ENCODE data around the gene ZNF275. TPM values are rescaled to one million over a fixed set of nuclear protein-coding genes. Genes with fewer than 3 reads are reported as not detected.

The ZNF275 gene
- total and polyA plus RNA-seq, 12 donors, result 2.3 to 10.1 (median 7.2) TPM

DNA sequence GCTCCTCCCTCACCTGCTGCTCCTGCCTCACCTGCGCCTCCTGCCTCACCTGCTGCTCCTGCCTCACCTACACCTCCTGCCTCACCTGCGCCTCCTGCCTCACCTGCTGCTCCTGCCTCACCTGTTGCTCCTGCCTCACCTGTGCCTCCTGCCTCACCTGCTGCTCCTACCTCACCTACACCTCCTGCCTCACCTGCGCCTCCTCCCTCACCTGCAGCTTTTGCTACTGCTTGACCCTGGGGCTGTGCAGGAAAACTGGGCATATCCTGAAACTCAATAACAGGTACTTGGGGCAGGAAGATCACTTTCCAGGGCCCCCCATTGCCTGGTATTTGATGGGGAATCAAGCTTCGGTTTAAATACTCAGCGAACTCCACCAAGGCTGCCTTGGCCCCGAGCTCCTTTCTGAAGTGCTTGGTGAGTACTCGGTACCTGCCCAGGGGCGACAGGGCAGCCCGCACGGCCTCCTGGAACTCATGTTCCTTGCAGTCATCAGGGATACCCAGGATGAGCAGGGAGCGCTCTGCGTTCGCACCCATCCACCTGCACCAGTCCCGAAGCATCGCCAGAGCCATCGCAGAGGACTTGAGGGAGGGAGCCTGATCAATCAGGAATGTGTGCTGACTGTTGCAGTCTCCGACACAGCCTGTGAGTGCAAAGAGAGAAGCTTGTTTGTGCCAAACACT lies 64.5 kb downstream of the ZNF275 start:
- Histone ChIP-seq H3K27me3 (no peaks in the 10 kb centered on the region), H3K9me3 (peaks cover 0 to 11% (median 0%) of the 10 kb centered on the region in 11 donors), H3K36me3 (no peaks in the 10 kb centered on the region), H3K4me1 (no peaks in the 10 kb centered on the region), H3K27ac (no peak overlapping the region), H3K4me3 (no peak overlapping the region)
- intact Hi-C loops (cut with DNase I), result loop anchor here in 1 of 10 donors (10.0 kb wide), 1 partner anchor 106 kb away; no protein-coding TSS in a partner anchor
- ATAC-seq, result no peak
- WGBS, 2 donors, result 83 to 88% methylated on average over 16 to 17 of the region's 17 CpGs
- TF ChIP-seq, protein P1, sequence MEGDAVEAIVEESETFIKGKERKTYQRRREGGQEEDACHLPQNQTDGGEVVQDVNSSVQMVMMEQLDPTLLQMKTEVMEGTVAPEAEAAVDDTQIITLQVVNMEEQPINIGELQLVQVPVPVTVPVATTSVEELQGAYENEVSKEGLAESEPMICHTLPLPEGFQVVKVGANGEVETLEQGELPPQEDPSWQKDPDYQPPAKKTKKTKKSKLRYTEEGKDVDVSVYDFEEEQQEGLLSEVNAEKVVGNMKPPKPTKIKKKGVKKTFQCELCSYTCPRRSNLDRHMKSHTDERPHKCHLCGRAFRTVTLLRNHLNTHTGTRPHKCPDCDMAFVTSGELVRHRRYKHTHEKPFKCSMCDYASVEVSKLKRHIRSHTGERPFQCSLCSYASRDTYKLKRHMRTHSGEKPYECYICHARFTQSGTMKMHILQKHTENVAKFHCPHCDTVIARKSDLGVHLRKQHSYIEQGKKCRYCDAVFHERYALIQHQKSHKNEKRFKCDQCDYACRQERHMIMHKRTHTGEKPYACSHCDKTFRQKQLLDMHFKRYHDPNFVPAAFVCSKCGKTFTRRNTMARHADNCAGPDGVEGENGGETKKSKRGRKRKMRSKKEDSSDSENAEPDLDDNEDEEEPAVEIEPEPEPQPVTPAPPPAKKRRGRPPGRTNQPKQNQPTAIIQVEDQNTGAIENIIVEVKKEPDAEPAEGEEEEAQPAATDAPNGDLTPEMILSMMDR (IDR thresholded peaks at IDR 0.05), result no peak
- DNase-seq, result no peak

DNA sequence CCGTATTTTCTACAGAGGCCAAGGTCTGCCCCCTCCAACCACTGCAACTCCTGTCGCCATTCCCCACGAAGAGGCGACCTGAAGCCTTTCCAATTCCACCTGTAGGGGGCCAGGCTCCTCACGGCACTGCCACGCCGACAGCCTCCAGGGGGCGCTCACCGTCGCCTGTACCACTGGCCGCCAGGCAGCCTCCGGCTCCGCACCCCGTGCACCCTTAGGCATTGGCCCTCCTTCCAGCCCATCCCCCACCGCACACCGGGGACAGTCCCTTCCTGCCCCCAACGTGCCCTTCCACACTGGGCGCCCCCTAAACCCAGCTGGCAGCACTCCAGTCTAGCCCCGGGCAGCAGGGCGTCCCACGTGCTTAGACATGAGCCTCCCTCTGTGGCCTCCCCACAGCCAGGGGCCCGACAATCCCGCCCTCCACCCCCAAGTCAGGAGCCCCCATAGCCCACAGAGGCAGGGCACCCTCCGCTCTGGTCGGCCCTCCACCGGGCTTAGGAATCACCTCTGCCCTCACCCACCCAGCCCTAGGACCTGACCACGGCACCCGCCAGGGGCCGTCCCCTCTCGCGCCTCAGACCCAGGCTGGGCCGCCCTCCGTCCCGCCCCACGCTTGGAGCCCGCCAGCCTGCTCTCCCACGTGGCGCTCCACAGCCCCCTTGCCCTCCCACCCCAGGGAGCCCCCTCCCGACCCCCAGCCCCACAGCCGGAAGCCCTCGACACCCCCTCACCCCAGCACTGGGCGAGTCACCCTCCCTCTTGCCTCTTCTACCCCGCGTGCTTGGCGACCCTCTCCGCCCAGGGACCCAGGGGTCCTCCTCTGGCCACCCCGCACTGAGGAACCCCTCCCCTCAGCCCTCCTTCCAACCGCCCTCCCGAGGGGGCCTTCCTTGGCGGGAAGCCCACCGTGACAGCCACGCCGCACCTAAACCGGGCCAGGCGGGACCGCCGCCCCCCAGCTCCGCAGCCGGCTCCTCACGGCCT lies 66.5 kb downstream of the ZNF275 start:
- H3K9me3 ChIP-seq, result peaks cover 0 to 11% (median 0%) of the 10 kb centered on the region in 11 donors
- no peak overlapping the region for H3K27ac ChIP-seq
- no peaks in the 10 kb centered on the region for H3K27me3 ChIP-seq
- DNase-seq (peak in 1 of 2 donors; percentile 53), ATAC-seq (peak in 3 of 8 donors; percentile 47 to 52 (median 47))
- H3K4me3 ChIP-seq, result no peak overlapping the region
- H3K4me1 ChIP-seq, result no peaks in the 10 kb centered on the region
- 62 to 74% methylated on average over 31 to 60 of the region's 60 CpGs for WGBS, 2 donors
- intact Hi-C loops (cut with DNase I), result no loop called here
- no peaks in the 10 kb centered on the region for H3K36me3 ChIP-seq
- TF ChIP-seq, protein P1 (IDR thresholded peaks at IDR 0.05), result peak; percentile 22 to 75 (median 56)

DNA sequence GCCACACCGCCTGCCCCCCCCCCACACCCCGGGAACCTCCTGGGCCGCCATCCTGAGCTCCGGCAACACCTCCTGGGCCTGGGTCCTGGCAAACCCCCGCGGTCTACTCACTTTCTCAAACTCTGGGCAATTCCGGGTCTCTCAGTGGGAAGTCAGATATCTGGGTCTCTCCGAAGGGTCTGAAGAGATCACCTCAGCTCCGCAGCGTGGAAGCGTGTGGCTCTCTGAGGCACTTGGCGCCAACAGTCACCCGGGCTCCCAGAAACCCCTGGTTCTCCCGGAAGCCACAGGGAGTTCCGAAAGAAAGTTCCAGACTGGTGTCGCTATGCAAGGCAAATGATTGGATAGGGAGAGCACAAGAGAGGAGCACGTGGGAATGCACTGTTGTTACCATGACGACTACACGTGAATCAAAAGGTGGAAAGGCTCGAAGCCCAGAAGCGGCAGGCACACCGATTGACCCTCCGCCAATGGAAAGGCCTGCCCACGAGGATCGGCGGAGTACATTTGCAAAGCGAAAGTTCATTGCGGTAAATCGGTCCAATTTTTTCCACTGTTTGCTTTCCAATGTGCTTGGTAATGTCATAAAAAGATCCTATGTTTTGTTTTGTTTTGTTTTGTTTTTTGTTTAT lies 67.3 kb downstream of the ZNF275 start, which contains the start of gene PNMA6E:
PNMA6E (minus strand) TSS at position 218 of the 632 bp plus-strand sequence. CDS start 2,501 bp downstream, outside the sequence.
- Histone ChIP-seq H3K36me3 (no peaks in the 10 kb centered on the region), H3K4me1 (no peaks in the 10 kb centered on the region), H3K27ac (no peak within 1 kb of the TSS), H3K4me3 (no peak within 1 kb of the TSS), H3K9me3 (peaks cover 0 to 11% (median 0%) of the 10 kb centered on the region in 11 donors), H3K27me3 (no peaks in the 10 kb centered on the region)
- 92 to 96% methylated on average over 29 of the region's 29 CpGs for WGBS, 2 donors
- intact Hi-C loops (cut with DNase I), result no loop called here
- TF ChIP-seq, protein P1 (IDR thresholded peaks at IDR 0.05), result no peak
- DNase-seq (no peak), ATAC-seq (no peak)

Other genes with a start within 250 kb of the ZNF275 start
- gene MAGEA1, start 154.9 kb upstream of the ZNF275 start, total RNA-seq, result not detected
- gene MAGEA1, start 154.9 kb upstream of the ZNF275 start, polyA plus RNA-seq, result not detected
- gene PNMA6F, start 12.4 kb upstream of the ZNF275 start, total RNA-seq, result not detected
- gene PNMA6F, start 12.4 kb upstream of the ZNF275 start, polyA plus RNA-seq, result not detected
- not detected for gene PNMA6E, start 67.2 kb downstream of the ZNF275 start, total RNA-seq
- gene PNMA6E, start 67.2 kb downstream of the ZNF275 start, polyA plus RNA-seq, result not detected
- 1 to 10 TPM in 3 of 10 donors, under 1 TPM in 7; 0.17 to 1.6 (median 0.44) TPM for gene ZFP92, start 77.3 kb downstream of the ZNF275 start, total RNA-seq
- under 1 TPM; 0.23 to 0.51 TPM for gene ZFP92, start 77.3 kb downstream of the ZNF275 start, polyA plus RNA-seq
- gene TREX2, start 111.9 kb downstream of the ZNF275 start, total RNA-seq, result under 1 TPM in 6 of 10 donors, not detected in 4; 0.20 to 0.33 (median 0.26) TPM
- gene TREX2, start 111.9 kb downstream of the ZNF275 start, polyA plus RNA-seq, result under 1 TPM; 0.36 to 0.44 TPM
- gene HAUS7, start 136.4 kb downstream of the ZNF275 start, total RNA-seq, result 10 to 100 TPM; 12.7 to 25.7 (median 18.2) TPM
- 10 to 100 TPM; 24.3 to 45.3 TPM for gene HAUS7, start 136.4 kb downstream of the ZNF275 start, polyA plus RNA-seq
- gene BGN, start 160.8 kb downstream of the ZNF275 start, total RNA-seq, result 100 to 1,000 TPM in 1 of 10 donors, 10 to 100 TPM in 9; 38.7 to 202 (median 62.4) TPM
- 100 to 1,000 TPM; 101 to 116 TPM for gene BGN, start 160.8 kb downstream of the ZNF275 start, polyA plus RNA-seq
- not detected for gene ATP2B3, start 183.5 kb downstream of the ZNF275 start, total RNA-seq
- gene ATP2B3, start 183.5 kb downstream of the ZNF275 start, polyA plus RNA-seq, result not detected